ENCODE data around the gene PPFIBP2. TPM values are rescaled to one million over a fixed set of nuclear protein-coding genes. Genes with fewer than 3 reads are reported as not detected.

PPFIBP2 gene
- total RNA-seq, 1 experiment from 2014 or later = 5.7 TPM

DNA sequence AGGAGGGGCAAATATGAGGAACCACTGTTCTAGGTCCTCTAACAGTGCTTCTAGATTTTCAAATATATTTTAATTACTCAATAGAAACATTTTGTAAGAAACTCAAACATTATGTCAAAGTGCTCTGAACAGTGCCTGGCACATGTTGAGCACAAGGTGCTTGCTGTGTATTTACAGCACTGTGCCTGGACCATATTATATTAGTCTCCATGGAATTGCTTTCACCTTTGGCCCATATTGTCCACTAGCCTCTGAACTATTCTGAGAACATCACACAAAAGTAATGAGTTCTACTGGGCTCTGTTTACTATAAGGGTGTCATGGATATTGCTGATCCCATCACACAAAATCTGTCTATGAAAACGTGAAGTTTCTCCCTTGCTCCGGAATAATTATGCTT, 76.7 kb downstream of the PPFIBP2 start:
- H3K4me1 ChIP-seq (ENCODE audit: control insufficient read depth in 1 of 2, insufficient read depth in 2 of 2, low read length in 2 of 2) = no peaks in the 10 kb centered on the region
- RAD21 ChIA-PET (ENCODE audit: low non-redundant PET in 1 of 2, low total read pairs in 2 of 2, uncharacterized antibody in 2 of 2, unreplicated experiment in 2 of 2) = no interaction called here

More for the DNA sequence above, 76.7 kb downstream of the PPFIBP2 start:
- Histone ChIP-seq H3K9ac (ENCODE audit: low read length) (no peak overlapping the region), H3K9me3 (ENCODE audit: control insufficient read depth in 1 of 2, insufficient read depth in 1 of 2, low read depth in 1 of 2, low read length in 2 of 2) (no peaks in the 10 kb centered on the region), H3K79me2 (ENCODE audit: insufficient read depth, low read length) (no peaks in the 10 kb centered on the region), H3K36me3 (ENCODE audit: control insufficient read depth in 1 of 2, insufficient read depth in 2 of 2, low read length in 2 of 2) (no peaks in the 10 kb centered on the region), H3K9me2 (ENCODE audit: insufficient read depth) (no peaks in the 10 kb centered on the region), H4K20me1 (ENCODE audit: insufficient read depth) (no peaks in the 10 kb centered on the region), H3K27me3 (ENCODE audit: insufficient read depth, low read length) (no peaks in the 10 kb centered on the region), H3K27ac (ENCODE audit: low read depth, low read length) (no peak overlapping the region), H3K4me3 (replicated peaks in 1 of 2; ENCODE audit: low read depth in 1 of 2, low read length in 2 of 2) (no peak overlapping the region), H2AFZ (ENCODE audit: low read depth, low read length, poor library complexity, severe bottlenecking) (no peak overlapping the region), H3K4me2 (ENCODE audit: low read length) (no peak overlapping the region)
- DNase-seq (ENCODE audit: low read depth, low spot score) (no peak), ATAC-seq (no peak)
- no peak for TF ChIP-seq CBX3 (IDR thresholded peaks at IDR 0.05; ENCODE audit: low read depth)
- no peak for TF ChIP-seq POLR2A (IDR thresholded peaks at IDR 0.05; ENCODE audit: borderline replicate concordance, extremely low read depth, insufficient read depth, insufficient read length)
- no peak for TF ChIP-seq ZFX (IDR thresholded peaks at IDR 0.05)
- TF ChIP-seq, protein P1, sequence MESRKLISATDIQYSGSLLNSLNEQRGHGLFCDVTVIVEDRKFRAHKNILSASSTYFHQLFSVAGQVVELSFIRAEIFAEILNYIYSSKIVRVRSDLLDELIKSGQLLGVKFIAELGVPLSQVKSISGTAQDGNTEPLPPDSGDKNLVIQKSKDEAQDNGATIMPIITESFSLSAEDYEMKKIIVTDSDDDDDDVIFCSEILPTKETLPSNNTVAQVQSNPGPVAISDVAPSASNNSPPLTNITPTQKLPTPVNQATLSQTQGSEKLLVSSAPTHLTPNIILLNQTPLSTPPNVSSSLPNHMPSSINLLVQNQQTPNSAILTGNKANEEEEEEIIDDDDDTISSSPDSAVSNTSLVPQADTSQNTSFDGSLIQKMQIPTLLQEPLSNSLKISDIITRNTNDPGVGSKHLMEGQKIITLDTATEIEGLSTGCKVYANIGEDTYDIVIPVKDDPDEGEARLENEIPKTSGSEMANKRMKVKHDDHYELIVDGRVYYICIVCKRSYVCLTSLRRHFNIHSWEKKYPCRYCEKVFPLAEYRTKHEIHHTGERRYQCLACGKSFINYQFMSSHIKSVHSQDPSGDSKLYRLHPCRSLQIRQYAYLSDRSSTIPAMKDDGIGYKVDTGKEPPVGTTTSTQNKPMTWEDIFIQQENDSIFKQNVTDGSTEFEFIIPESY (IDR thresholded peaks at IDR 0.05; ENCODE audit: extremely low read depth, insufficient replicate concordance, low read length) = no peak
- no peak for TF ChIP-seq SRF (IDR thresholded peaks at IDR 0.05; ENCODE audit: low read depth)
- no peak for TF ChIP-seq CEBPB (IDR thresholded peaks at IDR 0.05; ENCODE audit: low read depth)
- TF ChIP-seq ELF1 (IDR thresholded peaks at IDR 0.05; ENCODE audit: borderline replicate concordance, low read depth) = no peak
- TF ChIP-seq RAD21 (IDR thresholded peaks at IDR 0.05; ENCODE audit: low read depth) = no peak
- TF ChIP-seq EZH2 (IDR thresholded peaks at IDR 0.05) = no peak
- no peak for TF ChIP-seq JUND (IDR thresholded peaks at IDR 0.05)
- no peak for TF ChIP-seq TCF7L2 (IDR thresholded peaks at IDR 0.05; ENCODE audit: borderline replicate concordance, extremely low read depth, insufficient read depth, insufficient read length)
- no peak for TF ChIP-seq EGR1 (IDR thresholded peaks at IDR 0.05; ENCODE audit: low read depth)
- TF ChIP-seq YY1 (IDR thresholded peaks at IDR 0.05; ENCODE audit: extremely low read depth, insufficient replicate concordance, low read depth, low read length) = no peak
- TF ChIP-seq POLR2AphosphoS5 (IDR thresholded peaks at IDR 0.05; ENCODE audit: low read depth, low read length) = no peak
- TF ChIP-seq SP1 (IDR thresholded peaks at IDR 0.05; ENCODE audit: low read depth) = no peak
- TF ChIP-seq, protein P2, sequence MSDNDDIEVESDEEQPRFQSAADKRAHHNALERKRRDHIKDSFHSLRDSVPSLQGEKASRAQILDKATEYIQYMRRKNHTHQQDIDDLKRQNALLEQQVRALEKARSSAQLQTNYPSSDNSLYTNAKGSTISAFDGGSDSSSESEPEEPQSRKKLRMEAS (IDR thresholded peaks at IDR 0.05) = no peak
- TF ChIP-seq, protein P3, sequence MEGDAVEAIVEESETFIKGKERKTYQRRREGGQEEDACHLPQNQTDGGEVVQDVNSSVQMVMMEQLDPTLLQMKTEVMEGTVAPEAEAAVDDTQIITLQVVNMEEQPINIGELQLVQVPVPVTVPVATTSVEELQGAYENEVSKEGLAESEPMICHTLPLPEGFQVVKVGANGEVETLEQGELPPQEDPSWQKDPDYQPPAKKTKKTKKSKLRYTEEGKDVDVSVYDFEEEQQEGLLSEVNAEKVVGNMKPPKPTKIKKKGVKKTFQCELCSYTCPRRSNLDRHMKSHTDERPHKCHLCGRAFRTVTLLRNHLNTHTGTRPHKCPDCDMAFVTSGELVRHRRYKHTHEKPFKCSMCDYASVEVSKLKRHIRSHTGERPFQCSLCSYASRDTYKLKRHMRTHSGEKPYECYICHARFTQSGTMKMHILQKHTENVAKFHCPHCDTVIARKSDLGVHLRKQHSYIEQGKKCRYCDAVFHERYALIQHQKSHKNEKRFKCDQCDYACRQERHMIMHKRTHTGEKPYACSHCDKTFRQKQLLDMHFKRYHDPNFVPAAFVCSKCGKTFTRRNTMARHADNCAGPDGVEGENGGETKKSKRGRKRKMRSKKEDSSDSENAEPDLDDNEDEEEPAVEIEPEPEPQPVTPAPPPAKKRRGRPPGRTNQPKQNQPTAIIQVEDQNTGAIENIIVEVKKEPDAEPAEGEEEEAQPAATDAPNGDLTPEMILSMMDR (IDR thresholded peaks at IDR 0.05 in 2 of 3, conservative IDR thresholded peaks at IDR 0.05 in 1 of 3; ENCODE audit: borderline replicate concordance in 1 of 3, insufficient read depth in 1 of 3, low read depth in 2 of 3, low read length in 2 of 3) = no peak
- TF ChIP-seq, protein P4, sequence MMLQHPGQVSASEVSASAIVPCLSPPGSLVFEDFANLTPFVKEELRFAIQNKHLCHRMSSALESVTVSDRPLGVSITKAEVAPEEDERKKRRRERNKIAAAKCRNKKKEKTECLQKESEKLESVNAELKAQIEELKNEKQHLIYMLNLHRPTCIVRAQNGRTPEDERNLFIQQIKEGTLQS (IDR thresholded peaks at IDR 0.05) = no peak
- TF ChIP-seq EZH2phosphoT487 (IDR thresholded peaks at IDR 0.05; ENCODE audit: borderline replicate concordance) = no peak
- TF ChIP-seq ZNF274 (IDR thresholded peaks at IDR 0.05; ENCODE audit: low read depth, low read length) = no peak
- intact Hi-C loops (cut with micrococcal nuclease) = no loop called here
- ChIA-PET POLR2A (no interaction called here), CTCF (no interaction called here)
- BruUV-seq (replicated peaks) = no TSS peak

All from HCT116 (cell line).